Endometrial microvascular endothelial cells (primary cell): ENCODE data around the gene SEC23IP. TPM values are rescaled to one million over a fixed set of nuclear protein-coding genes. Genes with fewer than 3 reads are reported as not detected.

Experiments used
- in situ Hi-C: cut with HindIII; loops from 2 replicates; pipeline ENCODE4 v1.10.0; 2017; ENCODE audit warnings: low sequenced_read_pairs, low pct_unique_long_range_greater_than_20kb; ENCODE audit errors: inconsistent ontology term
- total RNA-seq: library from RNA; depleted of rRNA; stranded (reverse); fragments of >200 nt; gene quantifications from one replicate; pipeline ENCODE4 v1.2.3, GENCODE V29; 2015; ENCODE audit errors: inconsistent ontology term

SEC23IP gene
- total RNA-seq, 1 donor from 2014 or later = 23.8 TPM

GRCh38 chr10:119919271-119919670 is 26.7 kb downstream of the SEC23IP start:
- in situ Hi-C loops = no loop called here

- in situ Hi-C loops = no loop called here
Observed at GRCh38 chr10:119919826-119920225, 27.3 kb downstream of the SEC23IP start.

- in situ Hi-C loops = no loop called here
Observed at GRCh38 chr10:119928411-119928810, 35.9 kb downstream of the SEC23IP start.

- in situ Hi-C loops = no loop called here
Observed at GRCh38 chr10:119931871-119932270, 39.3 kb downstream of the SEC23IP start.

GRCh38 chr10:119932631-119933030 is 40.1 kb downstream of the SEC23IP start:
- in situ Hi-C loops = no loop called here

GRCh38 chr10:119933179-119933578 is 40.6 kb downstream of the SEC23IP start:
- in situ Hi-C loops = no loop called here

- in situ Hi-C loops = no loop called here
Observed at GRCh38 chr10:119940487-119940886, 48.0 kb downstream of the SEC23IP start.

GRCh38 chr10:119942973-119943372 is 50.4 kb downstream of the SEC23IP start:
- in situ Hi-C loops = no loop called here

GRCh38 chr10:119945805-119946204 is 53.3 kb downstream of the SEC23IP start:
- in situ Hi-C loops = no loop called here

GRCh38 chr10:119947300-119947699 is 54.8 kb downstream of the SEC23IP start:
- in situ Hi-C loops = no loop called here

GRCh38 chr10:119957451-119957850 is 64.9 kb downstream of the SEC23IP start:
- in situ Hi-C loops = no loop called here

GRCh38 chr10:119962837-119963236 is 70.3 kb downstream of the SEC23IP start:
- in situ Hi-C loops = no loop called here

GRCh38 chr10:119967066-119967465 is 74.5 kb downstream of the SEC23IP start:
- in situ Hi-C loops = no loop called here

- in situ Hi-C loops = no loop called here
Observed at GRCh38 chr10:119969609-119970008, 77.1 kb downstream of the SEC23IP start.

GRCh38 chr10:119970107-119970506 is 77.6 kb downstream of the SEC23IP start:
- in situ Hi-C loops = no loop called here

GRCh38 chr10:119970963-119971362 is 78.4 kb downstream of the SEC23IP start:
- in situ Hi-C loops = no loop called here

GRCh38 chr10:119973281-119973680 is 80.8 kb downstream of the SEC23IP start:
- in situ Hi-C loops = no loop called here

GRCh38 chr10:119976421-119976820 is 83.9 kb downstream of the SEC23IP start:
- in situ Hi-C loops = no loop called here

- in situ Hi-C loops = no loop called here
Observed at GRCh38 chr10:119980956-119981750, 88.6 kb downstream of the SEC23IP start.

- in situ Hi-C loops = no loop called here
Observed at GRCh38 chr10:119981826-119982225, 89.3 kb downstream of the SEC23IP start.

- in situ Hi-C loops = no loop called here
Observed at GRCh38 chr10:119988333-119988732, 95.8 kb downstream of the SEC23IP start.
